Gastroesophageal sphincter (tissue), 3 donors: ENCODE results near the gene CD36.

Source experiments
- CTCF ChIP-seq, 4 experiments: fragments of 200-600 bp in 2 of 4; fragments of 450-650 bp in 2 of 4; sonication (generic) in 1 of 4; IDR thresholded peaks; one replicate each; pipeline ENCODE4 v1.5.1; 2017 to 2019; ENCODE audit warnings: antibody characterized with exemption in 4 of 4, mild to moderate bottlenecking in 2 of 4, moderate library complexity in 2 of 4
- EP300 ChIP-seq: sonication (generic); formaldehyde crosslinking; IDR thresholded peaks from one replicate; pipeline ENCODE4 v1.6.1; 2017; ENCODE audit warnings: antibody characterized with exemption, mild to moderate bottlenecking
- POLR2AphosphoS5 ChIP-seq: sonication (generic); formaldehyde crosslinking; IDR thresholded peaks from one replicate; pipeline ENCODE4 v1.6.1; 2017; ENCODE audit warnings: antibody characterized with exemption

- no peak for TF ChIP-seq POLR2AphosphoS5
- TF ChIP-seq CTCF (IDR thresholded peaks at IDR 0.05): no peak
- TF ChIP-seq EP300: no peak
Measured at GRCh38 chr7:80613519-80613918, 24.9 kb upstream of the CD36 start.
